Suppressor macrophage treated with lipopolysaccharide for 4 hours (primary cell): ENCODE data around the gene DRGX.

Experiments
- DNase-seq: peaks from one replicate; pipeline ENCODE4 v3.0.0-alpha.2; 2020

DRGX gene

GRCh38 chr10:49407552-49408137 is 11.8 kb upstream of the DRGX start:
- DNase-seq = peak; percentile 82

GRCh38 chr10:49407151-49407550 is 11.3 kb upstream of the DRGX start:
- DNase-seq = no peak

- no peak for DNase-seq
Observed at GRCh38 chr10:49404321-49404878, 8.5 kb upstream of the DRGX start.

- DNase-seq = no peak
Observed at GRCh38 chr10:49403363-49403762, 7.5 kb upstream of the DRGX start.

GRCh38 chr10:49400365-49400764 is 4.5 kb upstream of the DRGX start:
- no peak for DNase-seq

DNA sequence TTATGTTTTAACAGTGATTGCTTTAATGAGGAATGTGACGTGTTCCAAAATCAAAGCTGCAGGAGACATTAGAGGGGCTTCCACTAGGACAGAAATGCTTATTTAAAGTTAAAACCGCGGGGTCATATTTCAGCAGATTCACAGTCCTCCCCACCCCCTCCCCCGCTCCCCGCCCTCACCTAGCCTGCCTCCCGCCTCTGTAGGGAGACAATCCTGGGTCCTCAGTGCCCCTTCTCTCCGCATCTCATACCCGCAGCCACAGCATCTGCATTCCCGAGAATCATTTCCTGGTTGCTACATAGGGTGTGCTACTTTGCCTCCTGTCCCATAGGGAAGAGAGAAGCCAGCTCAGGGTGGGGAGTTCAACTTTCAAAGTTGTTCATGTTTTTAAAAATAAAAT is 3.1 kb upstream of the DRGX start:
- DNase-seq = no peak

GRCh38 chr10:49398000-49398861 is 2.3 kb upstream of the DRGX start:
- peak; percentile 57 for DNase-seq

DNA sequence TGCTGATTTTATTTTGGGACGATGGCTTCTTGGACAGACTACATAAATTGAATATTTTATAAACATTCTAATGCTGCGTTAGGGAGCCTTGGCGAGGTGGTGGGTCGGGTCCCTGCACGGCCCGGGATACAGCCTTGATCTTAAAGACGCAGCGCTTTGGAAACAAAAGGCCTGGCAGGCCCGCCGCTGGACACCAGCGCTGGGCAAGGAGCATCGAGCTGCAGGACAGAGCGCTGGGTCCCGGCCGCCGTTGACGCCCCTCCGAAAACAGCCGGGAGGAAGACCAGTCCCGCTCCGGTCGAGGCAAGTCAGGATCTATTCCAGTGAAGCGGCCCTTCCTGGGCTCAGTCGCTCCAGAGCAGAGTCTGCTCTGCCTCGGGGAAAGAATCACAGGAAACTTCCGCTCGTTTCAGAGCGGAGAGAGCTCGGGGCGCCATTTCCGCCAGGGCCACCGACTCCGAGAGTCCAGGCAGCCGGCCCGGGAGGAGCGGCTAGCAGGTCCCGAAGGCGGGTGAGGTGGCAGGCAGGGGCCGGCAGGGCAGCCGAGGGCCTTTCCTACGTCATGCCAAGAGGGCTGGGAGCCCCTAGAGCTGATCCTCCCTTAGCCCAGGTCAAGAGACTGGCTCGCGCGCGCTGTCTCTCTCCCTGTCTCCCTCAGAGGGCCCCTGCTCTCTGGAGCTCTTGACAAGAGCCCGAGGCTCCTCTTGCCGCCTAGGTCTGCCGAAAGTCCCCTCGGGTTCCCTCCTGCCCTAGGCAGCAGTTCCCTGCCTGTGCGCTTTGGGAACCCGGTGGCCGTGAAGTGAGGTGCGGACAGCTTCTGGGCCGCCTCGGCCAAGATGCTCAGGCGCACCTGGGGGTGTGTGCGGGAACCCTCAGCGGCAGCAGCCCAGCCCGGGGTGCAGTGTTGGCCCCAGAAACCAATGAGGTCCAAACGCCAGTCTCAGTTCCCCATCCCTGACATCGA is 1.4 kb upstream of the DRGX start:
- no peak for DNase-seq

GRCh38 chr10:49396666-49396999 is 744 bp upstream of the DRGX start:
- no peak for DNase-seq

DNA sequence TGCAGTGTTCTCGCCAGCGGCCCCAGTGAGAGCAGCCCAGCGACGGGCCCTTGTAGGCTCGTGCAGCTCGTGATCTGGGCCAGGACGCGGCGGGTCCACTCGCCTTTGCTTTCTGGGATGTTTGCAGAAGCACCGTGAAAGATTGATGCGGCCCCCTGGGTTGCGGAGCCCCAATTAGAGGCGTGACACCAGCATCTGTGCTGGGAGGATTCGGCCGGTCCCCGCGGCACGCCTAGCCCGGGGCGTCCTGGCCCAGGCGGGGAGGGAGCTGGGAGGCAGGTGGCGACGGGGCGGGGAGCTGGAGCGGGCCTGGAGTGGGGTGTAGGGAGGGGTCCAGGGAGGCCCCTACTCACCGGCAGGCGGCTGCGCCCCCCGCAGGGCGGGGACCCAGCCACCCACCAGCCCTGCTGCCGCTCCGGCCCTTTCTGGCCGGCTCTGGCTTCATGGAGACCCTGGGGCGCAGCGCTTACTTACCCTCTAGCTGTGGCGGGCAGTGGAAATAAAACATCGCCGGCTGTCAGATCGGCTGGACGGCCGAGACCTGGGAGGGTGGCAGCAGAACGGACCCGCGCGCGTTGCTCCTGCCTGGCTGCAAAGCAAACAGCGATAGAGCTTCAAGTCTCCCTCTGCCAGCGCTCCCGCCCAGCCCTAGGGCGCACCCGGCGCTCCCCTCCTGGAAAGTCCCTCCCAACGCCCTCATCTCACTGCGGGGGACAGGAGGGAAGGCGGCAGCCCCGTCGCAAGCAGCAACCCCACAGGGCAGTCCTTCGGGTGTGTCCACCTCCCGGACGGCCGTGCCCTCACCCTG is 752 bp downstream of the DRGX start:
- no peak for DNase-seq

DNA sequence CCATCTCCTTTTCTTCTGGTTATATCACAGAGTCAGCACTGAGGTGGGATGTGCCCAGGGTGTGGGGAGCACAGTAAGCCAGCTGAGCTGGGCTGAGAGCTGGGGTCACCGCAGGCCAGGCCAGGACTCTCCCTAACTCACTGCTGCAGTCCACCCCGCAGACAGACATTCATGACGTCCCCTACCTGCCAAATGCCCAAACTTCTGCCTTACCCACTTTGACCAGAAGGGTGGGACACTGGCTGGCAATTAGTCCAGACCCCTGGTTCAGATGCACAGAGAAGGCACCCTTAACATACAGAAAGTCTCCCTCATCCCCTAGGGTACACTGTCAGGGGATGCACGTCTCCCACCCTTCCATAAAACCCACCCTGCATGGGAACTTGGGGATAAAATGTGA is 2.1 kb downstream of the DRGX start:
- DNase-seq = no peak

- DNase-seq = no peak
Observed at GRCh38 chr10:49393301-49393700, 2.6 kb downstream of the DRGX start.

GRCh38 chr10:49389361-49389933 is 6.4 kb downstream of the DRGX start:
- DNase-seq = no peak

DNA sequence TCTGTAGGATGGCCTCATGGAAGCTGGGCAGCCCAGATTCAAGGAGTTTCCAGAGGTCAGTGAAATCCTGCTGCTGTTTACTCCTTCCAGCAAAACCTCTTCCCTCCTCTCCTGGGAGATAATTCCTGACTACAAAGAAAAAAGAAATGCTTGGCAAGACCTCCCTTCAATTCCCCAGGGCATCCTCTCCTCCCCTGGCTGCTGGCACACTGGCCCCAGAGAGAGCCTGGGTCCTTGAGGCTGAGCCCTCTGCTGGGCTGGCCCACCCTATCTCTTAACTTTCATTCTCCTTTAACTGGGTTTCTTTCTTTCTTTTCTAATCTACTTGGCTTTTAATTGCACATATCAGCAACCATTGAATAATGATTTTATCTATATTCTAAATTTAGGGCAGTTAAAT is 7.7 kb downstream of the DRGX start:
- no peak for DNase-seq

DNA sequence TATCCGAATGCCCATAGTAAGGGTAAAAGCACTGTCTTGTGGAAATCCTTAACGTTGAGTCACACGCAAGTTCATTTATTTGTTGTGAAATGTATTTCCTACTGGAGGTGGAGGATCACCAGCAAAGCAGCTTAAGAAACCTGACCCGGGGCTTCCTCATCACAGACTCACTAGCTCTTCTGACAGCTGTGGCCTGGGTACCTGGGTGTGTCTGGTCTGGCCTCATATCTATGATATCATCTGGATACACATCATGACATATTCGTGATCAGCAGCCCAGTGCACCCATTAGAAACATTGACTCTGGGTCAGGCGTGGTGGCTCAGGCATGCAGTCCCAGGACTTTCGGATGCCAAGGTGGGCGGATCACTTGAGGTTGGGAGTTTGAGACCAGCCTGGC is 8.8 kb downstream of the DRGX start:
- peak; percentile 53 for DNase-seq

- no peak for DNase-seq
Observed at GRCh38 chr10:49385939-49386922, 9.7 kb downstream of the DRGX start.

GRCh38 chr10:49384268-49384953 is 11.5 kb downstream of the DRGX start:
- no peak for DNase-seq

DNA sequence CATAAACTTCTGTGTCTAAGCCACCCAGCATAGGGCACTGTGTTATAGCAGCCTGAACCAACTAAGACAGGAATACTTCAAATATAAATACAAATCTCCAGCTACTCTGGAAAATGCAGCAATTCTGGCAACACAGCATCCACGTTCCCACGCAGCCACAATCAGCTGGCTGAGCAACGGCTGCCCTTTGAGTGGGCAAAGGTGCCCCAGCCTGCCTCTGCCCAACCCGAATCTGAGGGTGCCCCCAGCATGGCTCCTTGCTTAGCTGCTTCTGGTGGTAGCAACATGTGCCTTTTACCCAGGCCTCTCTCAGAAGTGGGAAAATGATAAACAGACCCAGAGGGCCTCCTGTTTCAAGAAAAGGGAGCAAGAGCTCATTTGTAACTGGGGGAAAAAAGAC is 12.0 kb downstream of the DRGX start:
- DNase-seq = no peak

GRCh38 chr10:49382826-49383225 is 13.1 kb downstream of the DRGX start:
- DNase-seq = no peak

GRCh38 chr10:49382226-49382625 is 13.7 kb downstream of the DRGX start:
- DNase-seq = no peak
